K562 (cell line): ENCODE results near the gene CREB3L1. TPM values are rescaled to one million over a fixed set of nuclear protein-coding genes. Genes with fewer than 3 reads are reported as not detected.

Experiments
- ARID2 ChIP-seq: fragments of 450-650 bp; IDR thresholded peaks from 2 replicates; pipeline ENCODE4 v1.6.1; 2017; ENCODE audit warnings: antibody characterized with exemption, mild to moderate bottlenecking
- DNMT1 ChIP-seq: fragments of 450-650 bp; IDR thresholded peaks from 2 replicates; pipeline ENCODE4 v1.6.1; 2016; ENCODE audit warnings: antibody characterized with exemption, mild to moderate bottlenecking
- HMG20A ChIP-seq: fragments of 450-650 bp; formaldehyde crosslinking; conservative IDR thresholded peaks from 2 replicates; pipeline ENCODE4 v1.4.0; 2020; ENCODE audit warnings: mild to moderate bottlenecking, mixed read lengths
- HNRNPLL ChIP-seq: fragments of 200-400 bp; formaldehyde crosslinking; IDR thresholded peaks from 2 replicates; pipeline ENCODE4 v1.6.1; 2017; ENCODE audit warnings: low read length, low read depth, mild to moderate bottlenecking; ENCODE audit not compliant: poor library complexity, severe bottlenecking
- MYNN ChIP-seq, 2 experiments: sonication (generic); formaldehyde crosslinking in 1 of 2; IDR thresholded peaks; 2 replicates each; pipeline versions ENCODE4 v1.5.0 to v1.6.1; 2016 to 2020; ENCODE audit warnings: antibody characterized with exemption in 1 of 2, missing genetic modification reagents in 1 of 2
- NUFIP1 ChIP-seq: fragments of 450-650 bp; IDR thresholded peaks from 2 replicates; pipeline ENCODE4 v1.6.1; 2018; ENCODE audit not compliant: partially characterized antibody
- PHF21A ChIP-seq: fragments of 450-650 bp; IDR thresholded peaks from 2 replicates; pipeline ENCODE4 v1.6.1; 2017; ENCODE audit warnings: low read depth, borderline replicate concordance
- POLR2A ChIP-seq: fragments of 450-650 bp; conservative IDR thresholded peaks from 2 replicates; pipeline ENCODE4 v1.6.1; 2016
- RBM22 ChIP-seq: fragments of 200-400 bp; formaldehyde crosslinking; IDR thresholded peaks from 2 replicates; pipeline ENCODE4 v1.6.1; 2018; ENCODE audit warnings: low read length, low read depth; ENCODE audit not compliant: poor library complexity, severe bottlenecking
- ZNF644 ChIP-seq: fragments of 200-800 bp; sonication (Bioruptor generic); IDR thresholded peaks from 2 replicates; pipeline ENCODE4 v1.6.1; 2016; ENCODE audit warnings: low read depth, missing genetic modification characterization, missing compliant biosample characterization
- ZNF766 ChIP-seq: fragments of 200-800 bp; sonication (Bioruptor generic); conservative IDR thresholded peaks from 2 replicates; pipeline ENCODE4 v1.6.1; 2016; ENCODE audit warnings: missing genetic modification characterization, missing compliant biosample characterization
- ZSCAN29 ChIP-seq: fragments of 450-650 bp; IDR thresholded peaks from 2 replicates; pipeline ENCODE4 v1.6.1; 2017
- polyA plus RNA-seq, 8 experiments: library from polyadenylated mRNA; depleted of rRNA in 4 of 8; stranded (reverse) in 5 of 8; unstranded in 3 of 8; fragments of >200 nt; fragmentation: Nextera tagmentation in 2 of 8; fragmentation: Illumina TruSeq in 1 of 8; extraction: Ambion mirVana in 2 of 8; extraction: Trizol in 1 of 8; gene quantifications; 2 replicates each; pipeline versions ENCODE4 v1.2.1 to v1.2.3, GENCODE V29; 2011 to 2014; ENCODE audit warnings: inconsistent platforms in 1 of 8, missing spikeins in 1 of 8
- total RNA-seq, 7 experiments: library from RNA; depleted of rRNA in 6 of 7; stranded (reverse); fragments of >200 nt in 6 of 7; fragmentation: Illumina TruSeq in 2 of 7; extraction: Trizol in 2 of 7; gene quantifications; 2 replicates each; pipeline versions ENCODE4 v1.2.1 to v1.2.3, GENCODE V29; 2011 to 2021; ENCODE audit warnings: low replicate concordance in 1 of 7
- TF ChIP-seq, protein P1 (sequence below): fragments of 250-450 bp; sonication (Bioruptor Pico); IDR thresholded peaks from 2 replicates; pipeline ENCODE4 v1.5.0; 2021
- TF ChIP-seq, protein P2 (sequence below): IDR thresholded peaks from 2 replicates; pipeline ENCODE4 v1.6.1; 2012; ENCODE audit warnings: low read depth, low read length, improper control_type of control experiment, borderline replicate concordance
- TF ChIP-seq, protein P3 (sequence below): sonication (generic); formaldehyde crosslinking; IDR thresholded peaks from 2 replicates; pipeline ENCODE4 v1.8.0; 2022; ENCODE audit warnings: missing genetic modification reagents, mild to moderate bottlenecking, moderate library complexity, borderline replicate concordance
- TF ChIP-seq, protein P4 (sequence below): fragments of 450-650 bp; formaldehyde crosslinking; IDR thresholded peaks from 2 replicates; pipeline ENCODE4 v1.4.0; 2020; ENCODE audit warnings: mild to moderate bottlenecking, moderate library complexity
- TF ChIP-seq, protein P5 (sequence below): fragments of 450-650 bp; IDR thresholded peaks from 2 replicates; pipeline ENCODE4 v1.7.0; 2016; ENCODE audit warnings: borderline replicate concordance
- TF ChIP-seq, protein P6 (sequence below): fragments of 250-450 bp; sonication (Bioruptor Pico); IDR thresholded peaks from 2 replicates; pipeline ENCODE4 v1.5.0; 2020; ENCODE audit warnings: mild to moderate bottlenecking

The CREB3L1 gene
- total and polyA plus RNA-seq, 9 of the 15 experiments (the other 6 are each of a cell fraction or from before 2014, with no cell fraction given), result 1.2 to 27.6 (median 3.7) TPM

DNA sequence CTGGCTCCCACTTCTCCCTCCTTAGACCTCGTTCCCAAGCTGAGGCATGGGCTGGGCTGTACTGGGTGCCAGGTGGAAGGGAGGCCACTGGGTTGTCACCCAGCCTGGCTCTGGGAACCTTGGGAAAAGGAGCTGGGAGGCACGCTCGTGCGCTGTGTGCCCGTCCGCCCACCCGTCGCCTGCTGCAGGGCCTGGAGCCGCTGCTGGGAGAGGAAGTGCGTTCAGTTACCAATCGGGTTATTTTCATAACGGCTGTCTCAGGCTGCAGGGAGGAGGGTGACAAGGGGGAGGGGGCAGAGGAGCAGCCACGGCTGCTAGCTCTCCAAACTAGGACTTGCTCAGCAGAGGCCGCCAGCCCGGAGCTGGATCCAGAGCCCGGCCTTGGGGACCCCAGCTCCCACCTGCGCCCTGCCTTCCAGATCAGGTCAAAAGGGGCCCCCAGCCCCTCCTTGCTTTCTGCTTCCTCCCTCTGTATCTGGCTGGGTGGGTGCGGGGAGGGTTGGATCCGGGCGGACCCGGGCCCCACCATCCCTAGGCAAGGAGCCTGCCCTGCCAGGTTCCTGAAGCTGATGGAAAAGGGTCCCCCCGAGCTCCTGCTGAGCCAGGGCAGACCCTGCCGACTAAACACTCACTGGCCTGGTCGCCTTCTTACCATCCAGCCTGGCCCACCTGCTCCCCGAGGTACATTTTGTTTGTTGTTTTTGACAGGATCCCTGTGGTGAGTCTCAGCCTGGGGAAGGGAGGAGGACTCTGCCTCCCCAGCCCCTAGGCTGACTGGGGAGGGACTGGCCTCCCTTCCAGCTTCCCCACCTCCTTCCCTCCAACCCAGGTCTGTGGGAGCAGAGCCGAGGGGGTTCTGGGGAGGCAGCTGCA lies 84.1 kb downstream of the CREB3L1 start (continued):
- 0 out of 2 replicates have a peak, but pooled peaks have one; percentile 31 for TF ChIP-seq ZNF766
- TF ChIP-seq, protein P1, sequence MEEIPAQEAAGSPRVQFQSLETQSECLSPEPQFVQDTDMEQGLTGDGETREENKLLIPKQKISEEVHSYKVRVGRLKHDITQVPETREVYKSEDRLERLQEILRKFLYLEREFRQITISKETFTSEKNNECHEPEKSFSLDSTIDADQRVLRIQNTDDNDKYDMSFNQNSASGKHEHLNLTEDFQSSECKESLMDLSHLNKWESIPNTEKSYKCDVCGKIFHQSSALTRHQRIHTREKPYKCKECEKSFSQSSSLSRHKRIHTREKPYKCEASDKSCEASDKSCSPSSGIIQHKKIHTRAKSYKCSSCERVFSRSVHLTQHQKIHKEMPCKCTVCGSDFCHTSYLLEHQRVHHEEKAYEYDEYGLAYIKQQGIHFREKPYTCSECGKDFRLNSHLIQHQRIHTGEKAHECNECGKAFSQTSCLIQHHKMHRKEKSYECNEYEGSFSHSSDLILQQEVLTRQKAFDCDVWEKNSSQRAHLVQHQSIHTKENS (CRISPR knock-in tag), result no peak
- TF ChIP-seq, protein P2, sequence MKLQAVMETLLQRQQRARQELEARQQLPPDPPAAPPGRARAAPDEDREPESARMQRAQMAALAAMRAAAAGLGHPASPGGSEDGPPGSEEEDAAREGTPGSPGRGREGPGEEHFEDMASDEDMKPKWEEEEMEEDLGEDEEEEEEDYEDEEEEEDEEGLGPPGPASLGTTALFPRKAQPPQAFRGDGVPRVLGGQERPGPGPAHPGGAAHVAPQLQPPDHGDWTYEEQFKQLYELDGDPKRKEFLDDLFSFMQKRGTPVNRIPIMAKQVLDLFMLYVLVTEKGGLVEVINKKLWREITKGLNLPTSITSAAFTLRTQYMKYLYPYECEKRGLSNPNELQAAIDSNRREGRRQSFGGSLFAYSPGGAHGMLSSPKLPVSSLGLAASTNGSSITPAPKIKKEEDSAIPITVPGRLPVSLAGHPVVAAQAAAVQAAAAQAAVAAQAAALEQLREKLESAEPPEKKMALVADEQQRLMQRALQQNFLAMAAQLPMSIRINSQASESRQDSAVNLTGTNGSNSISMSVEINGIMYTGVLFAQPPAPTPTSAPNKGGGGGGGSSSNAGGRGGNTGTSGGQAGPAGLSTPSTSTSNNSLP, result no peak
- no peak for TF ChIP-seq ARID2
- TF ChIP-seq, protein P3, sequence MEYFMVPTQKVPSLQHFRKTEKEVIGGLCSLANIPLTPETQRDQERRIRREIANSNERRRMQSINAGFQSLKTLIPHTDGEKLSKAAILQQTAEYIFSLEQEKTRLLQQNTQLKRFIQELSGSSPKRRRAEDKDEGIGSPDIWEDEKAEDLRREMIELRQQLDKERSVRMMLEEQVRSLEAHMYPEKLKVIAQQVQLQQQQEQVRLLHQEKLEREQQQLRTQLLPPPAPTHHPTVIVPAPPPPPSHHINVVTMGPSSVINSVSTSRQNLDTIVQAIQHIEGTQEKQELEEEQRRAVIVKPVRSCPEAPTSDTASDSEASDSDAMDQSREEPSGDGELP (CRISPR knock-in tag), result peak; percentile 66; the same call in 1 of the 2 replicates
- TF ChIP-seq DNMT1, result no peak
- TF ChIP-seq HMG20A (CRISPR knock-in tag), result no peak
- no peak for TF ChIP-seq ZNF644 (tag)
- TF ChIP-seq RBM22, result no peak
- no peak for TF ChIP-seq HNRNPLL
- no peak; the same call in 1 of the 2 replicates for TF ChIP-seq PHF21A
- TF ChIP-seq ZSCAN29, result peak; percentile 46; the same call in 1 of the 2 replicates
- TF ChIP-seq POLR2A, result peak; percentile 56
- TF ChIP-seq, protein P4, sequence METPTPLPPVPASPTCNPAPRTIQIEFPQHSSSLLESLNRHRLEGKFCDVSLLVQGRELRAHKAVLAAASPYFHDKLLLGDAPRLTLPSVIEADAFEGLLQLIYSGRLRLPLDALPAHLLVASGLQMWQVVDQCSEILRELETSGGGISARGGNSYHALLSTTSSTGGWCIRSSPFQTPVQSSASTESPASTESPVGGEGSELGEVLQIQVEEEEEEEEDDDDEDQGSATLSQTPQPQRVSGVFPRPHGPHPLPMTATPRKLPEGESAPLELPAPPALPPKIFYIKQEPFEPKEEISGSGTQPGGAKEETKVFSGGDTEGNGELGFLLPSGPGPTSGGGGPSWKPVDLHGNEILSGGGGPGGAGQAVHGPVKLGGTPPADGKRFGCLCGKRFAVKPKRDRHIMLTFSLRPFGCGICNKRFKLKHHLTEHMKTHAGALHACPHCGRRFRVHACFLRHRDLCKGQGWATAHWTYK (CRISPR knock-in tag), result 0 out of 2 replicates have a peak, but pooled peaks have one; percentile 40
- no peak for TF ChIP-seq MYNN (IDR thresholded peaks at IDR 0.05)
- TF ChIP-seq MYNN (CRISPR knock-in tag; IDR thresholded peaks at IDR 0.05), result no peak
- TF ChIP-seq, protein P5, sequence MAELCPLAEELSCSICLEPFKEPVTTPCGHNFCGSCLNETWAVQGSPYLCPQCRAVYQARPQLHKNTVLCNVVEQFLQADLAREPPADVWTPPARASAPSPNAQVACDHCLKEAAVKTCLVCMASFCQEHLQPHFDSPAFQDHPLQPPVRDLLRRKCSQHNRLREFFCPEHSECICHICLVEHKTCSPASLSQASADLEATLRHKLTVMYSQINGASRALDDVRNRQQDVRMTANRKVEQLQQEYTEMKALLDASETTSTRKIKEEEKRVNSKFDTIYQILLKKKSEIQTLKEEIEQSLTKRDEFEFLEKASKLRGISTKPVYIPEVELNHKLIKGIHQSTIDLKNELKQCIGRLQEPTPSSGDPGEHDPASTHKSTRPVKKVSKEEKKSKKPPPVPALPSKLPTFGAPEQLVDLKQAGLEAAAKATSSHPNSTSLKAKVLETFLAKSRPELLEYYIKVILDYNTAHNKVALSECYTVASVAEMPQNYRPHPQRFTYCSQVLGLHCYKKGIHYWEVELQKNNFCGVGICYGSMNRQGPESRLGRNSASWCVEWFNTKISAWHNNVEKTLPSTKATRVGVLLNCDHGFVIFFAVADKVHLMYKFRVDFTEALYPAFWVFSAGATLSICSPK, result no peak
- TF ChIP-seq, protein P6, sequence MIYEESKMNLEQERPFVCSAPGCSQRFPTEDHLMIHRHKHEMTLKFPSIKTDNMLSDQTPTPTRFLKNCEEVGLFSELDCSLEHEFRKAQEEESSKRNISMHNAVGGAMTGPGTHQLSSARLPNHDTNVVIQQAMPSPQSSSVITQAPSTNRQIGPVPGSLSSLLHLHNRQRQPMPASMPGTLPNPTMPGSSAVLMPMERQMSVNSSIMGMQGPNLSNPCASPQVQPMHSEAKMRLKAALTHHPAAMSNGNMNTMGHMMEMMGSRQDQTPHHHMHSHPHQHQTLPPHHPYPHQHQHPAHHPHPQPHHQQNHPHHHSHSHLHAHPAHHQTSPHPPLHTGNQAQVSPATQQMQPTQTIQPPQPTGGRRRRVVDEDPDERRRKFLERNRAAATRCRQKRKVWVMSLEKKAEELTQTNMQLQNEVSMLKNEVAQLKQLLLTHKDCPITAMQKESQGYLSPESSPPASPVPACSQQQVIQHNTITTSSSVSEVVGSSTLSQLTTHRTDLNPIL (CRISPR knock-in tag), result no peak
- TF ChIP-seq NUFIP1, result no peak
